Peyer's patch (tissue), 4 donors: ENCODE measurements around the gene CDK6.

Source experiments
- CTCF ChIP-seq, 6 experiments: fragments of 450-650 bp in 4 of 6; fragments of 200-600 bp in 2 of 6; sonication (generic) in 1 of 6; IDR thresholded peaks; one replicate each; pipeline ENCODE4 v1.5.1; 2017 to 2019; ENCODE audit warnings: antibody characterized with exemption in 6 of 6, mild to moderate bottlenecking in 3 of 6, moderate library complexity in 1 of 6
- POLR2A ChIP-seq, 2 donors: fragments of 450-650 bp; IDR thresholded peaks; one replicate each; pipeline ENCODE4 v1.5.1; 2017; ENCODE audit warnings: antibody characterized with exemption in 2 of 2, mild to moderate bottlenecking in 2 of 2, moderate library complexity in 2 of 2

- TF ChIP-seq CTCF (IDR thresholded peaks at IDR 0.05) (no peak), POLR2A (IDR thresholded peaks at IDR 0.05) (no peak)
Measured at GRCh38 chr7:92881091-92881485, 44.7 kb upstream of the CDK6 start.
